ENCODE measurements around the gene ZNF653. TPM values are rescaled to one million over a fixed set of nuclear protein-coding genes. Genes with fewer than 3 reads are reported as not detected.

ZNF653 gene
- total RNA-seq, 1 experiment from 2014 or later: 10.3 TPM

- TF ChIP-seq ATF6 (CRISPR knock-in tag; IDR thresholded peaks at IDR 0.05) (no peak), GTF2I (CRISPR knock-in tag; conservative IDR thresholded peaks at IDR 0.05) (no peak), ELF4 (CRISPR knock-in tag; IDR thresholded peaks at IDR 0.05; ENCODE audit: low read depth) (no peak), MLX (CRISPR knock-in tag; IDR thresholded peaks at IDR 0.05) (no peak), RELA (CRISPR knock-in tag; IDR thresholded peaks at IDR 0.05; ENCODE audit: borderline replicate concordance) (no peak), ATF3 (CRISPR knock-in tag; conservative IDR thresholded peaks at IDR 0.05) (peak; percentile 68; the same call in 1 of the 2 replicates), TEAD4 (CRISPR knock-in tag; IDR thresholded peaks at IDR 0.05) (peak; percentile 63; the same call in 1 of the 2 replicates), CREB1 (CRISPR knock-in tag; IDR thresholded peaks at IDR 0.05) (0 out of 2 replicates have a peak, but pooled peaks have one; percentile 24), ZBTB21 (CRISPR knock-in tag; IDR thresholded peaks at IDR 0.05; ENCODE audit: borderline replicate concordance) (no peak), HMGA2 (CRISPR knock-in tag; IDR thresholded peaks at IDR 0.05) (no peak), ZNF396 (CRISPR knock-in tag; IDR thresholded peaks at IDR 0.05; ENCODE audit: borderline replicate concordance) (no peak), USF2 (CRISPR knock-in tag; IDR thresholded peaks at IDR 0.05) (no peak), ZNF263 (CRISPR knock-in tag; IDR thresholded peaks at IDR 0.05; ENCODE audit: low read depth) (no peak), JUN (CRISPR knock-in tag; IDR thresholded peaks at IDR 0.05) (peak; percentile 81; the same call in 1 of the 2 replicates), CTCF (IDR thresholded peaks at IDR 0.05) (no peak), AFF4 (CRISPR knock-in tag; IDR thresholded peaks at IDR 0.05; ENCODE audit: borderline replicate concordance) (no peak), CDX4 (CRISPR knock-in tag; IDR thresholded peaks at IDR 0.05; ENCODE audit: borderline replicate concordance) (no peak), ZNF232 (CRISPR knock-in tag; IDR thresholded peaks at IDR 0.05) (no peak), ZNF512 (CRISPR knock-in tag; IDR thresholded peaks at IDR 0.05; ENCODE audit: borderline replicate concordance) (no peak), MAX (CRISPR knock-in tag; IDR thresholded peaks at IDR 0.05) (no peak), IRF2 (CRISPR knock-in tag; IDR thresholded peaks at IDR 0.05; ENCODE audit: borderline replicate concordance, low read depth) (no peak), MXD4 (CRISPR knock-in tag; IDR thresholded peaks at IDR 0.05; ENCODE audit: borderline replicate concordance) (no peak), ZNF423 (CRISPR knock-in tag; IDR thresholded peaks at IDR 0.05) (no peak), TEAD1 (CRISPR knock-in tag; IDR thresholded peaks at IDR 0.05) (peak; percentile 50), E2F5 (CRISPR knock-in tag; IDR thresholded peaks at IDR 0.05) (peak; percentile 21; the same call in 1 of the 2 replicates)
These were observed 23.9 kb downstream of the ZNF653 start (continued) for GRCh38 chr19:11481534-11482383.
